Activated effector memory CD4-positive, alpha-beta T cell treated with Interleukin-2 at 50 U/mL for 16 hours (primary cell): ENCODE data around the gene TNFRSF14.

Experiments
- DNase-seq: peaks from one replicate; pipeline ENCODE4 v3.0.0-alpha.2; 2020

TNFRSF14 gene

DNA sequence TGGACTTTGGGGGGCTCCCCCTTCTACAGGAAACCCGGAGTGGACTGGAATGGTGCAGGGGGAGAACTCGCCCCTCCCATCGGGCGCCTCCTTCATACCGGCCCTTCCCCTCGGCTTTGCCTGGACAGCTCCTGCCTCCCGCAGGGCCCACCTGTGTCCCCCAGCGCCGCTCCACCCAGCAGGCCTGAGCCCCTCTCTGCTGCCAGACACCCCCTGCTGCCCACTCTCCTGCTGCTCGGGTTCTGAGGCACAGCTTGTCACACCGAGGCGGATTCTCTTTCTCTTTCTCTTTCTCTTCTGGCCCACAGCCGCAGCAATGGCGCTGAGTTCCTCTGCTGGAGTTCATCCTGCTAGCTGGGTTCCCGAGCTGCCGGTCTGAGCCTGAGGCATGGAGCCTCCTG is at the start of gene TNFRSF14:
TNFRSF14 (plus strand) TSS at position 95 of the 401 bp plus-strand sequence; CDS start at position 389, 294 bp downstream.
- peak; percentile 67 for DNase-seq

DNA sequence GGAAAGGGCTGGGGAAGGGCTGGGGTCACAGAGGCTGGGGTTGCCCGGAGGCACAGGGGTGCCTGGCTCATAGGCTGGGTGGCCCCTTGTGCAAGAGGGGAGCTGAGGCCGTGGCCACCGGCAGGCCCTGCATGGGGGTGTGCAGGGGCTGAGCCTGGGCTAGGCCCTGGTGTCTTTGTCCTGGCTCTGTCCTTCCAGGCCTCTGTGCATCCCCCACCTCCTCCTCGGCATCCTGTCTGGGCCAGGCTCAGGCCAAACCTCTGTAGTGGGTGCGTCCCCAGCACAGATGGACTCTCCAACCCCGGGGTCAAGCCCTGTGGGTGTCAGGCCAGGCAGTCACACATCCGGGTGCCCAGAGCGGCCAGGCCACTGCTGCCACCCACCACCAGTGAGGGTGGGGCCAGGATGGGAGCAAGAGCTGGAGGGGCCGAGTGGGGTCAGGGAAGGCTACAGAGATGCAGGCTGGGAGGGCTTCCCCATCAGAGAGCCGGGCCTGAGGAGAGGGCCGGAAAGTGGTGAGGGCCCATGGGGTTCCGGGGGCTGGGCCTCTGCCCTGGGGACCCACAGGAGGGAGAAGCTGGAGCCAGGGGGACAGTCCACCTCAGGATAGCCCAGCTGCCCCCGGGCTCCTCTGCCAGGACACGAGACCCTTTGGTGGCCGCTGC is 49.1 kb upstream of the TNFRSF14 start:
- DNase-seq = no peak

DNA sequence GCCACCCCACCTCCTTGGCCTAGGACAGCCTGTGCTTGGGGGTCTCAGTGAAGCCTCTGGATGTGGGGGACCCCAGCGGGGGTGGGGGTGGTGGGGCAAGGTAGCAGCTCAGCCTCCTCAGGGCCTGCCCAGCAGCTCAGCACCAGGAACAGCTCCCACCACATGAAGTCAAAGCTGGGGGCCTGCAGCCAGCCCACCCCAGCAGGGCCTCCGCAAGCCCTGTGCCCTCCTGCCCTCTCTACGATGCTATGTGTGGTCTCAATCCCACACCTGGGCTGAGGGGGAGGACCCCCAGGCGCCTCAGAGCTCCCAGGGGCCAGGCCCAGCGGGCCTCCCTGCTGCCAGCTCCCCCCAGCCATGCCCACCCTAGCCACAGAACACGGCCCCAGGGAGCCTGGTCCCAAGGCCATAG is 48.4 kb upstream of the TNFRSF14 start:
- no peak for DNase-seq

DNA sequence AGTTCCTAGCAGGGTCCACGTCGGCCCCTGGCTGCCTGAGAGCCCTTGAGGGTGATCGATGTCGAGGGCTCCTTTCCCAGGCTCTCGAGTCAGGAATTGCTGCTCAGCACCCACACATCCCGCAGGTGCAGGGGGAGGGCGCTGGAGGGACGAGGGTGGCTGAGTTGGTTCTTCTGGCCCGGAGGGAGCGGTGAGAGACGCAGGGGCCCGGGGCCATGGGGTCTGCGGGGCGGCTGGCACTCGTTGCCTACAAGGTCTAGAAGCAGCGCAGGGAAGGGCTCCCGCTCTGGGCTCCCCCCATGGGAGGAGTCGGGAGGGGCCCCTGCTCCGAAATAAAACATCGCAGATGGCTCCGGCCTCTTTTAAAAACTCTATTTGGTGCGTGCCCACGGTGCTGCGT is 48.0 kb upstream of the TNFRSF14 start:
- DNase-seq = no peak

DNA sequence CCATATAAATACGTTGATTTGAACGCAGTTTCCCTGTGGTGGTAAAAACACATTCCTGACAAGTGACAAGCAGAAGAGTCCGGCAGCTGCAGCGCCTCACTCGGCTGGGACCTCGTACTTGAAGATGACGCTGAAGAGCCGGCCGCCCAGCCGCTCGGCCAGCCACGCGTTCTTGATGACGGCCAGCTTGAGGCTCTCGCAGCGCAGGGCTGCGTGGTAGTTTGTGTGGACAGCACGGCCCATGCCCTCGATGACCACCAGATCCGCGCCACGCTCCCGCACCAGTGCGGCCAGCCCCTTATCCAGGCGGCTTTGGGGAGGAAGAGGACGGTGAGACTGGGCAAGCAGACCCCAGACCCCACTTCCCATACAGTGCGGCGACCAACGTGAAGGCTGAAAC is 47.4 kb upstream of the TNFRSF14 start:
- DNase-seq = no peak

DNA sequence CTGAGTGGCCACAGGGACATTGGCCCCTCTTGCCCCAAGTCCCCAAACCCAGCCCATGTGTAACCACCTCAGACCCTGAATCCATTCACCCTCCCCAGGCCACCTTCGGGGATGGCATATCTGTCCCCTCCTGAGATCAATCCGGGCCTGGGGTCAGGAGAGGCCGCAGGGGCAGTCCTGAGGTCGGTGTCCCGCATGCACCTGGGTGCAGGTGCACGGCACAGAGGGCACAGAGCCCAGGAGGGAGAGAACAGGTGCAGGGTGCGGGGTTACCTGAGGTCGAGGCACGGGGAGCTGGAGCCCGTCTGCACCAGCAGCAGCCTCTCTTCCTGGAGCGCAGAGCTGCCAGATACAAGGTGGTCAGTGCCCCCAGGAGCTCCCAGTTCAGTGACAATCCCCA is 46.6 kb upstream of the TNFRSF14 start:
- DNase-seq = no peak

DNA sequence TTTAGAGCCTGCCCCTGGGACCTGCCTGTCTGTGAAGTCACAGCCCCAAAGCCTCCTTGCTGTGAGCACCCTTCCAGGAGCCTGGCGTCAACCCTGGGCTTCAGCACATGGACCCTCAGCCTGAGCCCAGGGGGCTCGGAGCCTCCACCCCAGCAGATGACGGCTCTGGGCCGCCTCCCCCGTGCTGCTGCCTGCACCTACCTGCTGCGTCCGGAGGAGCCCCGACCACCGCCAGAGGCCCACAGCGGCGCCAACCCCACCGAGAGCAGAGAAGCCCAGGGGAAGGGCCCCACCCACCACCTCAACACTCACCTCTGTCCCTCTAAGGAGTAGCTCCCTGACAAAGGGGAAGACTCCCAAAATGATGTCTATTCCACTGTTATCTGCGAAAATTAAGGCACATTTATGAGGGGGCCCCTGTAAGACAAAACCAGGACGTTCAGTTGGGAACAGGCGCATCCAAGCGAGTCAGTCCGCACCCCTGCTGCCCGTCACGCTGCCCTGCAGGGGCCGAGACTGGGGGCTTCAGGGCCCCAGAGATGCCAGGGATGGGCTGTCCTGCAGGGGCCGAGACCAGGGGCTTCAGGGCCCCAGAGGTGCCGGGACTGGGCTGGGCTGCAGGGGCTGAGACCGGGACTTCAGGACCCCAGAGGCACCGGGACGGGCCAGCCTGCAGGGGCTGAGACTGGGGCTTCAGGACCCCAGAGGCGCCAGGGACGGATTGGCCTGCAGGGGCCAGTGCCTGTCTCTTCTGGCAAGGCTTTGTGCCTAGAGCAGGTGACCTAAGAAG is 45.6 kb upstream of the TNFRSF14 start:
- no peak for DNase-seq

DNA sequence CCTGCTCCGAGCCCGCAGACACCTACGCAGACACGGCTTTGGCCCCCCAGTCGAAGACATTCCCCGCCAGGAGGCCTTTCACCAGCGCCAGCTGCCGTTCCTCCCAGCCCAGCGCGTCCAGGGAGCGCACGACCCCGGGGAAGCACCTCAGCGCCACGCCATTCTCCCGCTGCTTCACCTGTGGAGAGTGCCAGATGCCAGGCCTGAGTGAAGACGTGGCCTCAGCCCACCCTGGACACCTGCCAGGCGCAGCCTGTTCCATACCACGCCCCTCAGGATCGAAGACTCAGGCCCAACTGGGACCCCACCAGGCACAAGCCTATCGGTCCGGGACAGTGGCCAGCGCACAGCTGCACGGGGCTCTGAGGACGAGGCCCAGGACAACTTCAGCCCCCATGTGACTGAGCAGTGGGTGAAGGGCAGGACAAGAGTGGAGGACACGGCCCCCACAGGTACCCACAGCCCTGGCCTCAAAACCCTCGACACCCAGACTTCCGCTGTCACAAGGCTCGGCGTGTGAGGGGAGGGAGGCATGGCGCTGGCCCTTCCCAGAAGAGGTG is 43.2 kb upstream of the TNFRSF14 start:
- DNase-seq = no peak

DNA sequence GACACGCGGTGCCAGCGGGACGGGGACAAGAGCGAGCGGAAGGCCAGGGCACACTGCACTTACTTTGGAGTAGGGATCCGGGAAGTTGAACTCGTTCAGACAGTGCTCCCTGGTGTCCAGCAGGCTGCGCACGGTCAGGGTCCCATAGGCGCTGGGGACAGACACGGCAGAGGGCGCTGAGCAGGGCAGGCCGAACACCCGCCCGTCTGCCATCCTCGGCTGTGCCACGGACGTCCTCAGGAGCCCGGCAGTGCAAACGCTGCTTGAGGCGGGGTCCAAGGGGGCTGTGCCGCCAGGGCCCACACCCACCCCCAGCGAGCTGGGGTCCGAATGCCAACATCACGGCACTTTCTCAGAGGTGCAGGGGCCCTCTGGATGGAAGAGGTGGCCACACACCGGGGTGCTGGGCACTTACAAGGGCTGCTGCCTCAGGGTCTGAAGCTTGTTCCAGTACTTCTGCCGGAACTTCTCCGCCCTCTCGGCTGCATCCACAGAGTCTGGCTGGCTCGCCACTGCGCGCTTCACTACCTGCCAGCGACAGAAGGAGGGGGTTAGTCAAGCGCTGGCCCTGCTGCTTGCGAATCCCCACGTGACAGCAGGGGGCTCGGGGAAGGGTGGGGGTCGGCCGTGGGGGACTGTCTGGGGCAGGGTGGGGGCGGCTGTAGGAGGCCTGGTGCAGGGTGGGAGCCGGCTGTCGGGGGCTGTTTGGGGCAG is 42.1 kb upstream of the TNFRSF14 start:
- DNase-seq = no peak

DNA sequence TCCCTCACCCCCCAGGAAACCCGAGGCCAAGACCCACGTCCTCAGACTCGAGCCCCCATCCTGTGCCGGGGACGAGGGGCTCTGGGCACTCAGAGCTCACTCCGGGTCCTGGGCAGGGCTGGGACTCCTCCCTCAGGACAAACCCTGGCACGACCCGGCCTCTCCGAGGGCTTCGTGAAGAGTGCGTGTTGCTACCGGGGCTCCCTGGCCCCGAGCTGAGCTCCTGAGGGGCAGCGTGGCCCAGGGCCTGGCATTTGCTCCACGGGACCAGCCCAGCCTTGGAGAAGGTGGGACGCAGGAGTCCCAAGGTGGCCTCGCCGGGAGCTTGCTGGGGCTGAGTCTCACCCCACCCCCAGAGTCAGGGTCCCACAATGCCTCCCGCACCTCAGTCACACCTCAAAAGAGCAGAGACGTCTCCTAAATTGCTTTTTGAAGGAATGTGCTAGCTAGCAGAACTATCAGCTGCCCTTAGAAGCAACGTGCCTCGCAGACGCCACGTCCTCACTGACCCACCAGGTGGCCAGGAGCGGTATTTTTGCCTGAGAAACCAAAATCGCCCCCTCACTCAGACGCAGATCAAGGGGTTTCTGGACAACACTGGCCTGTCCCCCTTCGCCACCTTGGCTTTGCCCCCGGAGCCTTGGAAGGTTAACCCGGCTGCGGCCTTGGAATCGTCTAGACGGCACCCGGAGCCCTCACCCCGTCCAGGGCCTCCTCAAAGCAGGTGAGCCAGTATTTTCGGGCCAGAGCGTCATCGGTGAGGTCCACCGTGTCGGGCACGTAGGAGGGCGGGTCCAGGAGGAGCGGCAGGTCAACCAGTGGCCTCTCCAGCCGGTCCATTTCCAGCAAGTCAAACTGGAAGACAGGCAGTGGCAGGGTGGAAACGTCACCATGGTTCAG is 41.1 kb upstream of the TNFRSF14 start:
- DNase-seq = no peak

DNA sequence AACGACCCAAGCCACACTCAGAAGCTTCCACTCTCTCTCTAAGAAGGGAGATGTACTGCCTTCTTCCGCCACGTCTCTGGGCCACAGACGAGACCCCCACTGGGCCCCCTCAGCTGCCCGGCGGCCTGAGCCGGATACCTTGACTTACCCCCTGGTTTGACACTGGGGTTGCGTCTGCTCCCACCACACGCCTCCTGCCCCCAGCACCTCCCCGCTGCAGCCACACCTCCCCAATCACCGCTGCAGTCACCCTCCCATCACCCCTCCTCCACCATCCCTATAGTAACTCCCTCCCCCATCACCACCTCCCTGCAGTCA is 40.4 kb upstream of the TNFRSF14 start:
- no peak for DNase-seq

DNA sequence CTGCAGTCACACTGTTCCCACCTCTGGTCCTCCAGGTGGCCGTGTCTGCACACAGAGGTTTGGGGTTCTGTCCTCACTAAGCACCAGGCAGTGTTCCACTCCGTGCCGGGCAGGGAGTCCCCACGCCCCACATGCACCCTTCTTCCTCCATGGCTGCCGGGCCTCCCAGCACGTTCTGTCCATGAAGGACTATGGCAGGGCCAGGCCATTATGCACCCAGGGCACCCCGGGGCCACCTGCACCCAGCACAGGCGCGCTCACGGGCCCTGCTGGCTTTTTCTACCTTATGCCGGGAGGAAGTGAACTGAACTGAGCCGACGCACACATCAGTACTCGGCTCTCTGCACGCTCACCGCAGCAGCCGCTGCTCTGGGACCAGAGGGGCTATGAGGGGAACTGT is 40.0 kb upstream of the TNFRSF14 start:
- DNase-seq = no peak

DNA sequence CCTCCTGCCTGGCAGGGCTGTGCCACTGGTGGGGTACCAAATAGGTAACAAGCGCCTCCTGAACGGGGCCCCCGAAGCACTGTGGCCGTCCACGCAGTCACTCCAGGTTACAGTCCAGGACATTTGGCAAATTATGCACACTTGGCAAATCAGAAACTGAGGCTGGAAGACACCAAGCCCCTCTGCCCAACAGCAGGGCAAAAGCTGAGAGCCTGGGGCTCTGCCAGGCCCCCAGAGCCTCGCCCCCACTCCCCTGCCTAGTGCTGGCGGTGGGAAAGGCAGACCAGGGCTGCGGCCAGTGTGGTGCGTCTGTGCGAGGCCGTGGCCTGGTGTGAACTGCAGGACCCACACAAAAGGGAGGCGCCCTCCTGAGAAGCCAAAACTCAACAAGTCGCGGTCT is 39.2 kb upstream of the TNFRSF14 start:
- DNase-seq = no peak

DNA sequence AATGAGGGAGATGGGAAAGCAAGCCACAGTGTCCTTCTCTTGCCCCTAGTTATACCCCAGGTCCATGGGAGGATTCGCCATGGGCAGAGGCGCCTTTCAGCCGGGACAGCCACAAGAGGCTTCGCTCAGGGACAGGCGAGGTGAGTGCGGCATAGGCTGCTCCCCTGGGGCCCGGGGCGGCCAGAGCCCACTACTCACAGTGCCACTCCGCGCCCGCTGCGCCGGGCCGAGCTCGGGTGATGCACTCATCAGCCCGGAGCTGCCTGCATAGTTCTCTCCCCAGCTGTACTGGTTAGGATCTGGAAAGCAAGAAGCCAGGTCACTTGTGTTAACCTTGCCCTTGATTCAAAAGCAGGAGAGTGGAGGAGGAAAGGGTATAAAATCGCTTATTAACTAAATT is 38.2 kb upstream of the TNFRSF14 start:
- no peak for DNase-seq

DNA sequence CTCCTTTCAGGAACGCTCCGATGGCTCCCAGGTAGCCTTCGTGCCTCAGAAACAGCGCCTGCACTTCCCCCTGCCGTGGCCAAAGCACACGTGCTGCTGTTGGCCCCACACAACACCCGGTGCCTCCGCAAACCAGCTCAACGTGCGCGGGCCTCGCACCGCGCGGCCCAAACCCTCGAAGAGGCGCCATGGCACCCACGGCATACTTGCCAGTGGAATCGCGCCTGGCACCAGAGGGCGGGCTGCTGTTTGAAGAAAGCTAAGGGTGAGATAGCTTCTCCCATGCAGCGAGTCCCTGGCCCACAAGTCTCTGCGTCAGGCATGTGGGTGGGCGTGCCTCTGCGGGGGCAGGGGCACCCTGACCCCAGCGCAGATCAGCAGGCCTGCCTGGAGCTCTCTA is 37.6 kb upstream of the TNFRSF14 start:
- DNase-seq = no peak

DNA sequence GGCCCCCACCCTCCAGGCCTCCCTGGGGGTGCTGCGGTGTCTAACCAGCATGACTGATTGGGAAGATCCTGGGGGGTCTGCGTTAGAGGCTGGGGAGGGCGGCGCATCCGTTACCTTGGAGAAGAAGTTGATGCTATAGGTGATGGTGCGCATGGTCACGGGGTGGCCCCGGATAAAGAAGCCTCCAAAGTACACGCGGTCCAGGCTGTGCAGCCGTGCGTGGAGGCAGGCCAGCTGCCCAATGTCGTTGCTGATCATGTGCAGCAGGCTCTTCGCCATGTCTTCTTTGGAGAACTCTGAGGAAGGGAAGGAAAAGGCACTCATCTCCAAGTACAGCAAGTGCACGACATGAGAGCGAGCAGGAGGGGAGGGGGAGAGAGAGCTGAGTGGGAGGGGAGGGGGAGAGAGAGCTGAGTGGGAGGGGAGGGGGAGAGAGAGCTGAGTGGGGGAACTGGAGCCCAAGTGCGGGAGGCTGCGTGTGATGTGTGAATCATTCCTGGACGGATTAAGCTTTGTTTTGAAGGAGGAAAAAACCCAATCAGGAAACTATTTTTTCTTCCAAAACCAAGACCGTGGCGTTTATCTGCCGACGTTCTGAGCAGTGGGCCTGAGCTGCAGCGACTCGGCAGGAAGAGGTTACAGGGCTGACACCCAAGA is 37.0 kb upstream of the TNFRSF14 start:
- no peak for DNase-seq

DNA sequence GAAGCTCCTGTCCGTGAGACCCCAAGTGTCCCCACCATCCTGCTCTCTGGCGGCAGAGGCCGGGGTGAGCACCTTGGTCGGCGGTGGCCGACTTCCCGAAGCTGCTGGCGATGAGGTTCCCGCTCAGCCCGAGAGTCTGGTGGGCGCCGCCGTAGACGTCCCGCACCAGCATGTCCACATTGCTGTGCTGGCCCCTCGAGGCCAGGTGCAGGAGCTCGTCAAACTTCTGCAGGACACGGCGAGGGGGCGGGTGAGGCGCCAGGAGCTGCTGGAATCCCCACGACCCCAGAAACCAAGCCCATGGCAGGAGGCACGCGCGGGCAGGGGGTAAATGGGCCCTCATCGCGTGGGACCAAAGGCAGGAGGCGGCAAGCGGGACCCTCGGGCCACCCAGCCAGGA is 36.4 kb upstream of the TNFRSF14 start:
- DNase-seq = no peak

DNA sequence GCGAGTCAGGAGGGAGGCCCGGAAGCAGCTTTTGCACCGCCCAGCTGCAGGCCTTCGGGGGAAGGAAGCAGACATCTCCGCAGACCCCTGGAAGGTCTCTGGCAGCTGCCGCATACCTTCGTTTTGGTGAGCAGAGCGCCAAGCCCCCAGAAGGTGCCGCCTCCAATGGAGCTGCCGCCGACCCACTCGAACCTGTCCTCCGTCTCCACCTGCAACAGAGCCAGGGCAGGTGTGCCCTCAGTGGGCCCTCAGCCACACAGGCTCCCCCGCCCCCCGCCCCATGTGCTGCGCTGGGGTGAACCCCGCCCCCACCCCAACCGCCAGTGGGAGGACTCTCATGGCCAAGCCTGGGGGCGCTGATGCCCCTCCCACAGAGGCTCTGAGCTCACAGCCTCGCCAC is 36.0 kb upstream of the TNFRSF14 start:
- no peak for DNase-seq

DNA sequence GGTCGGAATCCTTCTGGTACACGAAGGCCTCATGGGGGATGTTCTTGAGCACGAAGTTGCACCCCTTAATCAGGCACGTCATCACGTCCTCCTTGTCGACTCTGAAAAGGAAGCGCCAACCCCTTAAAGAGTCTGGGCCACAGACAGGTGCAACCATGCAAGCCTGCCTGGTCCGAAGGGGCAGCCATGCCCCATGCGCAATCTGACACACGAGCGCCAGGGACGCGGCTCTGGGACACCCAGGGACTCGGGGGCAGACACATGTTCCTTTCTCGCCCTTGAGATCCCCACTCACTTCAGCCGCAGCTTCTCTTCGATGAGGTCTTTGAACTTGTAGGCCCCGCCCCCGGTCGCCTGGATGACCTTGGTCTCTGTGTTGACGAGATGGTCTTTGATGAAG is 35.4 kb upstream of the TNFRSF14 start:
- no peak for DNase-seq

DNA sequence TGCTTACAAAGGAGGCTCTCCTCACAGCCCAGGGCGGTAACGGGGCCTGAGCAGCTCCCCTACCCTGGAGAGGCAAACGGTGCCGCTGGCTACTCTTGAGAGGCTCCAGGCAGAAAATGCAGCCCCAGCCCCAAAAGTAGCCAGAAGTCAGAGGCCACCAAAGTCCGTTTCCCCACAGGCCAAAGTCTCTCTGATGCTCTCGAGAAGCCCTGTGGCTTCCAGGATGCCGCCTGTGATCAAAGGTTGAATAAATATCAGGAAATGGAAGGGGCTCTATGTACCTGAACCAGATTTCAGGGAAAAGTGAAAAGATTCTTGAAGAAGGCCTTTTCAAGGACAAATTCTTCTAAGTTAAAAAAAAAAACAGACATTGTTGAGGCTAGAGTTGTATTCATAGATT is 33.9 kb upstream of the TNFRSF14 start:
- DNase-seq = no peak

DNA sequence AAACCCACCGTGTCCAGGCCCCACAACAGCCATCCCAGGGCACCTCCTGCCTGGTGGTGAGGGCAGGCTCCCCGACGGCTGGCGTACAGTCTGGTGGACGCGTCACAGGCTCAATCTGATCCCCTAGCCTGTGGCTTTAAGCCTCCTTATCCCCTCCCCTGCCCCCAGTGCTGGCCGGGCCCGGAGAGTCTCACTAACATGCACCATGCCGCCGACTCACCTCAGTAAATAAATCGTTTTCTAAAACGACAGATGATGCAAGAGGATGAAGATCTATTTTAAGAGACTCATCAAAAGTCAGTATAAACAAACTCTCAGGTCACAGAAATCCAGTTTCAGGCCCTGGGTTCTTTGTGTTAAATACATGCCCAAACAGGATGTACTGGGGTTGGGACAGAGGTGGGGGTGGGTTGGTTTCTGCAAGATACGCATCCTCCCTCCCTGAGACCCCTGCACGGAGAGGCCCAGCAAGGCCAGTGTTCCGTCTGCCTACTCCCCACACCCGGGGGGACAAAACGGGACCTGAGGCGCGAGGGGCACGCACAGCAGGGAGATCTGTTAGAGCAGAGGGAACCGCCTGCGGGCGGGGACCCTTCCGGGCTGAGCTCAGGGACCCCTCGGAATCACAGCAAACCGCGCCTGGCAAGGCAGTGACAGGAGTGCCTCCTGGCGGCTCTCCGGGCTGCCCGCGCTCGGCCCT is 32.8 kb upstream of the TNFRSF14 start:
- DNase-seq = no peak
